GM18519 (cell line): Measurements from ENCODE around the gene AK8.
"Not testable (repeated sequence)": the region's sequence is repeated elsewhere in the genome, so short reads cannot be mapped to it uniquely, and the experiment has no call there.

ENCODE experiments used
- ATAC-seq: cut with Tn5 transposase; IDR thresholded peaks from one replicate; pipeline ENCODE4 v1.9.1; 2021; ENCODE audit warnings: mild to moderate bottlenecking, moderate library complexity; ENCODE audit not compliant: unreplicated experiment, low FRiP score

The AK8 gene

DNA sequence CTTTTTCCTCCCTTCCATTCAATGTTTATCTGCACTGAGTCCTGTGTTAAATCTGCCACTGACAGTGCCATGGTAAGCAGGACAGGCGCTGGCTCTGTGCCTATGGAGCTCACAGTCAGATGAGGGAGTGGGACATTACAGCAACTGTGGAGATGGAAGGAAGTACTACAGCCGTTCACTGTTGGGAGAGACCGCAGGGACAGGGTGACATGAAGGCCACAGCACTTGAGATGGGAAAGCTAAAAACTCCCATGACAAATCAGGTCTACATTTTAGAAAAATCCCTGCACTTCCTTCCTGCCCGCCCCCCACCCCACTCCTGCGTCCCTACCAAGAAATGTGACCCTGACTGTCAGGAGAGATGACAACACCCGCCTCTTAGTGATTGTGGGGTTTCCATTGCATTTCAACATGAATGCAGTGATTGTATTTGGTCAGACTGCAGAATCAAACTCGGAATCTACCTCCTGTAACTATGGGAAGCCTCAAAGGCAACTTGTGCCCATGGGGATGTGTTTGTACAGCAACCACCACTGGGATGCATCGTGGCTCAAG lies 151.4 kb downstream of the AK8 start:
- ATAC-seq = no peak

DNA sequence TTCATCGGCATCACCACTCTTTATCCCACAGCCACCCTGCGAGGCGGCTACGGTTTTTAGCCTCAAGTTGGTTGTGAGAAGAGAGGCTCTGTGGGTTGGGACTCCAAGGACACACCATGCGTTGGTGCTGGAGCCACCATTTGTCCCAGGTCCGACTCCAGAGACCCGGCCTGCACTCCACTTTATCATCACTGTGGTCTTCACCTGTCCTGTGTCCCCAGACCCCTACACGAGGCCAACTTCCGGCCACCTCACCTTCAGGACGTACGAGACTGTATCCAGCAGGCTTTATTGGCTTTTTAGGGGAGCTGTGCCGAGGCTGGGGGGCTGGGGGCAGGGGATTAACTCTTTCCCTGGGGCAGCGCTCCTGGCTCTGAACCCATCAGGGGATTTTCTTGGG lies 152.8 kb downstream of the AK8 start:
- ATAC-seq = no peak

DNA sequence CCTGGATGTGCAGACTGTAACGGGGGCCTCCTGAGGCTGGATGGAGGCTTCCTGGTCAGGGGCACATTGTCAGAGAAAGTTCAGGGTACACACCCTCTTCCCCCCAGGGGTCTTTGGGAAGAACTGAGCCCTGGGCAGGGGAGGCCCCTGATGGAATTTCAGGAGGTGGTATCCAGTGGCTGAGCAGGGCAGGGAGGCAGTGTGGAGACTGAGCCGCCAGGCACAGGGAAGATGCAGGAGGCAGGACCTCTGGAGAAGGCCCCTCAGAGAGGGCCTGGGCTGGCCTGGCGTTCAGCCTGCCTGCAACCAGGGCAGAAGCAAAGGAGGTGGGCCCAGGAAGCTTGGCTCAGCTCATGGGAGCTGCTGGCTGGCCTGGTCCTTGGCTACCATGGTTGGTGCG lies 154.3 kb downstream of the AK8 start:
- ATAC-seq = no peak

DNA sequence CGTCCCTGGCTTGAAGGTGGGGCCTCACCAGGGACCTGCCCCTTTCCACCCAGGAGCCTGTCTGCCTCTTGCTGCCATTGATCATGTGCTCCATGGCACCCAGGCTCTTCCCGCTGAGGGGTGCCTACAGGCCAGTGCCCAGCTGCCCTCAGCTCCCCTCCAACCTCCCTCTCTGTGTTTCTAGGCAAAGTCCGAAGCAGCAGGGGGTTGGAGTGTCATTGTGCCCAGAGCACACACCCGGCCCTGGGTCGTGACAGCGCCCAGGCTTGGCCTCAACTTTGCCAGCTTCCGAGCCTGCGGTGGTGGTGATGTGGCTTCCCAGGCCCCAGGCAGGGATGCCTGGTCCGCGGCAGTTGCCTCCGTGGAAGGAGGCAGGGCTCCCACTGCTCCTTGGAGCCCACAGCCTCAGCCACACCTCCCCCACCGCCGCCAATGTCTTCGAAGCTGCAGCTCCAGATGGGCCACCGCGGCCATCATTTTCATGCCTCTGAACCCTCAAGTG lies 155.5 kb downstream of the AK8 start:
- ATAC-seq = no peak

DNA sequence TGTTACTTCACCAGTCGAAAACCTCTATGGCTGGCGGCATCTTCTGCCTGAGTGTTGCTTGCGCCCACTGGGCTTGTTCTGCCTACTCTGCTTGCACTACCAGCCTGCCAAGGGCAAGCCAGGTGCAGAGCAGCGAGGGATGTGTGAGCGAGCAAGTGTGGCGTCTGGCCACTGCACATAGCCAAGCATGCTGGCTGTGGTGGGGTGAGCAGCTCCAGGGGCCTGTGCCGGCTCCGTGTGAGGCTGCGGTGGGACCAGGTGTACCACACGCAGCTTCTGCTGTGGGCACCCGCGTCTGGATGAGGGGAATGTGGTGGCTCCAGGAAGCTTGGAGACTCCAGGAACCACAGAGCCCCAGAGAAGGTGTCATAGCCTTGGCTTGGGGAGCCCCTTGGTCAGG lies 156.4 kb downstream of the AK8 start:
- ATAC-seq = no peak

DNA sequence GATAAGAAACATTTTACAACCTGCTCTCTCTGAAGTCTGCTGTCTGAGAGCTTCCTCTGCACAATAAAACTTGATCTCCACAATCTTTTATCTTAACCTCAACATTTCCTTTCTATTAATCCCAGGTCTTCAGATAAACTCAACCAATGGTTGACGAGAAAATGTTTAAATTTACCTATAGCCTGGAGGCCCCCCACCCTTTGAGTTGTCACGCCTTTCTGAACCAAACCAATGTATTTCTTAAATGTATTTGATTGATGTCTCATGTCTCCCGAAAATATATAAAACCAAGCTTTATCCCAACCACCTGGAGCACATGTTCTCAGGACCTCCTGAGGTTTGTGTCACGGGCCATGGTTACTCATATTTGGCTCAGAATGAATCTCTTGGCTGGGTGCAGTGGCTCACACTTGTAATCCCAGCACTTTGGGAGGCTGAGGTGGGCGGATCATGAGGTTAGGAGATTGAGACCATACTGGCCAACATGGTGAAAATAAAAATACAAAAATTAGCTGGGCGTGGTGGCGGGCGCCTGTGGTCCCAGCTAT lies 159.6 kb downstream of the AK8 start:
- ATAC-seq = not testable (repeated sequence)

DNA sequence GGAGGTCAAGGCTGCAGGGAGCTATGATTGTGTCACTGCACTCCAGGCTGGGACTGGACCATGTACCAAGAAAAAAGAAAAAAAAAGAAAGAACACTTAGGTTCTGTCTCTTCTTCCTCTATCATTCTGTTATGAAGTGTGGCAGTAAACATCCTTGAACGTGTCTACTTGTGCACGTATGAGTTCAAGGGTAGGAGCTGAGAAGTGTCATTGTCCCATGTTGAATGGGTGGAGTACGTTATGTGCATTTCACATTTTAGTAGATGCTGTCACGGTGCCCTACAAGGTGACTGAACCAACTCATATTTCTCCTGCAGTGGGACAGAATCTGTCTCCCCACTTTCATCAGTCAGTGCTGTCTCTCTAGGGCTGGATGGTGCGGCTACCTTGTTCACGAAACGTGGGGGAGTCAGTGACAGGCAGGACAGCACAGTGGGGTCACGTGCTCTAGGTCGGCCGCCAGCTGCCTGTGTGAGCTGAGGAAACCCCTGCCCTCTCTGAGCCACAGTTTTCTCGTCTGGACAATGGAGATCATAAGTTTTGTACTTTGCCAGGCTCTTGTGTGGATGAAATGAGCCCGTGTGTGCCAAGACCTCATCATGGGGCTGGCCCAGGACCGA lies 160.6 kb downstream of the AK8 start:
- no peak for ATAC-seq

DNA sequence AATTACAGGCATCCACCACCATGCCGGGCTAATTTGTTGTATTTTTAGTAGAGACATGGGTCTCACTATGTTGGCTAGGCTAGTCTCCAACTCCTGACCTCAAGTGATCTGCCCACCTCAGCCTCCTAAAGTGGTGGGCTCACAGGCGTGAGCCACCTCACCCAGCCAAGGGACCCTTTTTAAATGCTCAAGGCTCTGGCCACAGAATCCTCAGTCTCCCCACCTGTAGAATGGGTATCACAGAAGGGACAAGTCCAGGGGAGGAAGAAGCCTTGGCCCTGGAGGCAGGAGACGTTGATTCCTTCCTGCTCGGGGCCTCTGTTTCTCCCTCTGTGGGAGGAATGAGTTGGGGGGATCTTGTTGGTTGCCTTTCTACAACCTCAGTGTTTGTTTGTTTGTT lies 162.1 kb downstream of the AK8 start:
- ATAC-seq = no peak

DNA sequence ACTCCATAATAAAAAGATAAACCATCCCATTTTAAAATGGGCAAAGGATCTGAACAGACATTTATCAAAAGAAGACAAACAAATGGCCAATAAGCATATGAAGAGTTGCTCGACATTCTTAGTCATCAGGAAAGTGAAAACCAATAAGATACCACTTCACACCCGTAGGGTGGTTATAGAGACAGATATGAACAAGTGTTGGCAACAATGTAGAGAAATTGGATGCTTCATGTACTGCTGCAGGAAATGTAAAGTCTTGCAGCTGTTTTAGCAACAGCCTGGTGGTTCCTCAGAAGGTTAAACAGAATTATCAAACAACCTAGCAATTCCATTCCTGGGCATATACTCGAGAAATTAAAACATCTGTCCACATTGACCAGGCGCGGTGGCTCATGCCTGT lies 165.3 kb downstream of the AK8 start:
- ATAC-seq = no peak

DNA sequence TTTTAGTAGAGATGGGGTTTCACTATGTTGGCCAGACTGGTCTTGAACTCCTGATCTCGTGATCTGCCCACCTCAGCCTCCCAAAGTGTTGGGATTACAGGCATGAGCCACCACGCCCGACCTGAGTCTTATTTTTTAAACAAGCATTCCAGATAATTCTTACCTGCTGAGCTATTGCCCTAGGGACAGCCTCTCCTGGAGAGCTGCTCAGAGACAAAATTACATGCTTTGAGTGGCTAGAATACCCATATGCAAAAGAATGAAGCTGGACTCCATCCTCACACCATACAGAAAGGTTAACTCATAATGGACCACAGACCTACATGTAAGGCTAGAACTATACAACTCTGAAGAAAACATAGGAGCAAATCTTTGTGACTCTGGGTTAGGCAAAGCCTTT lies 166.2 kb downstream of the AK8 start:
- ATAC-seq = no peak

DNA sequence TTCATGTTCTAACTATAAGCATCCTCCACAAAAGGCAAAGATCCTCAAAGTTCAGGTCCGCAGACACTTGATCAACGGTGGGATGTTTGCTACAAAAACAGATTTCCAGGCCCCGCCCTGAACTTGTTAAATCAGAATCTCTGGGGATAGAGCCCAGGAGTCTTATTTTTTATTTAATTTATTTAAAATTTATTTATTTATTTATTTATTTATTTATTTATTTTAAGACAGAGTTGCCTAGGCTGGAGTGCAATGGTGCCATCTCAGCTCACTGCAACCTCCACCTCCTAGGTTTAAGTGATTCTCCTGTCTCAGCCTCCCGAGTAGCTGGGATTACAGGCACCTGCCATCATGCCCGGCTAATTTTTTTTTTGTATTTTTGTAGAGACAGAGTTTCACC lies 166.9 kb downstream of the AK8 start:
- ATAC-seq = not testable (repeated sequence)

DNA sequence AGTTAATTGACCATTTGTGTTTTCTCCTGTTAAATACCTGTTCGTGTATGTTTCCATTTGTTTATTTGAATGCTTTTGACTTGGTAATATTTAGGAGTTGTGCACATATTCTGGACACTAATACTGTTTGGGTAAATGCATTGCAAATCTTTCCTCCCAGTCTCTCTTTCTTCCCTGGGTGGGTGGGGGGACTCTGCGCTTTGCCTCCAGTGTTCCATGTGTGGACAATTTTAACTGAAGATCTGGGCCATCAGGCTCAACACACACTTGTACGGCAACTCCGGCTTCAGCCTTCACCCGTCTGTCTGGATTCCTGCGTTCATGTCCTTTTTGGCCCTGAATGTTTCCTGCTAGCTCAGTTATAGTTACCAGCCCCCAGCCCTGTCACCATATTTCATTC lies 167.8 kb downstream of the AK8 start:
- ATAC-seq = no peak

DNA sequence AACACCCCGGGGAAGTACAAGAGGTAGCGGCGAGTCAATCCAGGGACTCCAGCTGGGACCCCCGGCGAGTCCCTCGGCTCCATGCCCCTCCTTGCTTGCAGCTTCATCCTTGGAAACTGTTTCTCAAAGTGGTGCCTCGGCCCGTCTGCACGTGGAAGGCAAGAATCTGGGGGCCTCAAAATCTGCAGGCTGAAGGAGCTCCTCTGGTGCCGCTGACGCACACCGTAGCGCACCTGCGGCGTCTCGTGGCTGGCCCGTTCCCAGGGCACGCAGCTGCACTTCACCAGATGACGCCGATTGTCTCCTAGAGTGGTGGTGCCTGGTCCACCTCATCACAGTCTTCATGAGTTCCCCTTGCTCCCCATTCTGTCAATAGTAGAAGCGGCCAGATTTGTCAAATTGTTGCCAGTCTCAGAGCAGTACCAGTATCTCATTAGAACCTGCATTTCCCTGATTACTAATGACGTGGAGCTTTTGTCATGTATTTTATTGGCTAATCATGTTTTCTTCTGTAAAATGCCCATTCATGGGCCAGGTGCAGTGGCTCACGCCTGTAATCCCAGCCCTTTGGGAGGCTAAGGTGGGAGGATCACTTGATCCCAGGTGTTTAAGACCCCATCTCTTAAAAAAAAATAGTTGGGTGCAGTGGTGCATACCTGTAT lies 169.2 kb downstream of the AK8 start:
- no peak for ATAC-seq

DNA sequence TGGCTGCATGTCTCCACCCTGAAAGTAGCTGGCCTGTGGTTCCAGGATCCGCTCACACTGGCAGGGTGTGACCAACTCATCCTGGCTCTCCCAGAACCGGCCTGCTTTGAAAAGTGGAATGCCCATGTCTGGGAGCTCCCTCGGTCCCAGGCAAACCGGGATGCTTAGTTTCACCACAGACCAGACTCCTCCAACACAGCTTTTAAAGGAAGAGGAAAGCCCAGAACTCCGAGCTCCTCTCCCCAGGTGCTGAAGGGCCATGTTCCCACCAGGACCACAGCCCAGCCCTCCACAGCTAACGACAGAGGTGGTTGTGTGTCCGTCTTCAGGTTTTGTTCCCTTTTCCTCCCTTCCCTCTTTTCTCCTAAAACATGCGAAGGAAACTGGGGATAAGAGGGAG lies 169.8 kb downstream of the AK8 start:
- no peak for ATAC-seq

DNA sequence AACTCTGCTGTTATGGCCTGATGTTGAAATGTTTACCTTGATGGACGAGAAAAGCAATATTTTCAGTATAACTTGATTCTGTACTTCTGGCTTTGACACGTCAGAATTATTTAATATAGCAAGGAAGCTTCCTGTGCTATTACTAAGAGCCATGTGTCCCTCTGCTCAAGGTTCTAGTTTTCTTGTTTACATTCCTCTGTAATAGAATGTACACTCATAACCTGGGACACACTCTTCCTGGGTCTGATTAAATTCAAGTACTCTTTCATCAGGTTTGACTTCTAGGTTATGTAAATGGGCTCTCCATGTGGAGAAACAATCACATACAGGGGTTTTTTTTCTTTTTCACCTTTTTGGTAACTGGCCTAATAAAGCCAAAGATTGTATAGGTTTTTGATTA lies 174.7 kb downstream of the AK8 start:
- no peak for ATAC-seq

DNA sequence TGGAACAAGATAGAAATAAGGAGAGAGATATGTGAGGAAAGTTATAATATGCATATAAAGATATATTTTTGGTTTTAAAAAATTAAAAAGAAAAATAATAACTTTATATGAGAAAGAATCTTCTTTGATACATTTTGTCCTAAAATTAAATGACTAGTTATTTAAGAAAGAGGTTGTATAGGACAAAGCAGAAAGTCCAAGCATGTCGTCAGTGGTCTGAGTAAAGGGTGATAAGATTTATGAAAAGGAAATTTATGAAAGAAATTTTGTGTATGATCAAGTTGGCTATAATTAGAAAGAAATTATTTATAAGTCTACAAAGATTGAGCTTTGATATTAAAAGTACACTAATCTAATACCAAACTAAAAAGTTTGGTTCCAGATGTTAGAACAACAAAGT lies 175.8 kb downstream of the AK8 start:
- no peak for ATAC-seq

DNA sequence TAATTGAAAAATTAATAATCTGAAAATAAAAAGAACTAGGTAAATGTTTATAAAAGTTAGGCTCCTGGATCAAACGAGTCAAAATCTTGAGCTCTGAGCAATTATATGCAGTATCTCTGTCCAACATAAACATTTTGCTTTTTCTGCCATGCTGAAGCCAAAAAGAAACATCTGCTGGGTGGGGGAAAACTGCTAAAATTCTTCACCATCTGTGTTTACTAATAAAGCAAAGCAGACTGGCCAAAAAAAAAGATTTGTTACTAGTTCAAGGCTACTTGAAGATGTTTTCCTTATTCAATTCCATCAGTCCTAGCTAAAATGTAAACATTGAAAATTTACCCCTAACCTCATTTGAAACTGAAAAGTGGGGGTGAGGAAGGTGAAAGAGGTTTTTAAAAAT lies 178.1 kb downstream of the AK8 start:
- no peak for ATAC-seq

DNA sequence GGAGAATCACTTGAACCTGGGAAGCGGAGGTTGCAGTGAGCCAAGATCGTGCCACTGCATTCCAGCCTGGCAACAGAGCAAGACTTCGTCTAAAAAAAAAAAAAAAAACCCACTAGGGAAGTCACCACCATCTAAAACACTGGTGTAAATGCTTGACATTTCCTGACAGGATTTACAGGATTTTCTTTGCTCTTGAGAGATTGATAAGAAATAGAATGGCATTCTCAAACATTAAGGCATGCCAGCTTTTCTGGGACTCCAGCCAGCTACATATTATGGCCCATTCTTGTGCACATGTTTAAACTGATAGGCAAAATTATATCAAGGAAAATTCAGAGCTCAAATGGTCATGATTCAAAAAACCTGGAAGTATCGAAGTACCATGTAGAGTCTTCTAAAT lies 179.1 kb downstream of the AK8 start:
- ATAC-seq = no peak

DNA sequence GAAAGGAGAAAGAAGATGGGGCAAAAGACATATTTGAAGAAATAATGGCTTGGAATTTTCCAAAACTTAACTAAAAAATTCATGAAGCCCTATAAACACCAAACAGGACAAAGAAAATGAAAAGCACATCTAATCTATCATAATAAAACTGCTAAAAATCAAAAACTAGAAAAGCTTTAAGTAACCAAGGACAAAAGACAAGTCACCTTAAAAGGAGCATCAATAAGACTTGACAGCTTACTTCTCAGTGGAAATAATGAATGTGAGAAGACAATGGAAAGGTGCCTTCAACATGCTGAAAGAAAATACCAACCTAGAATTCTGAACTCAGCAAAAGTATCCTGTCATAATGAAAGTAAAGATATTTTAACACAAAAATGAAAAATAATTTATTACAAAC lies 180.9 kb downstream of the AK8 start:
- ATAC-seq = no peak

DNA sequence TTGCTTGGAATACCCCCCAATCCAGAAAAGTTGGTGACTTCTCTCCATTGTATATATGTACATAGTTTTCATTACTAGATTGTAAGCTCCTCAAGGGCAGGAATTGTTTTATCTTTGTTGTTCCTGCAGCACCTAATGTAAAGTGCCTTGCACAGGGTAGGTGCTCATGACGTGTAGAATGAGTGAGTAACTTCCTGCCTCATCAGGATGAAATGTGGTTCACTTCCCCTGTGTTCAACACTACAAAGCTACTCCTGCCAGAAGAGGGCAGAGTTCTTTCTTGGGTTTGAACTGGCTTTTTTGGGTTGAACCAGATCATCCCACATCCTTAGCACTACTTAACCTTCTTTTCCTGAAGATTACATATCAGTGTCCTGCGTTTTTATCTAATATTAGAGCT lies 183.9 kb downstream of the AK8 start:
- no peak for ATAC-seq

DNA sequence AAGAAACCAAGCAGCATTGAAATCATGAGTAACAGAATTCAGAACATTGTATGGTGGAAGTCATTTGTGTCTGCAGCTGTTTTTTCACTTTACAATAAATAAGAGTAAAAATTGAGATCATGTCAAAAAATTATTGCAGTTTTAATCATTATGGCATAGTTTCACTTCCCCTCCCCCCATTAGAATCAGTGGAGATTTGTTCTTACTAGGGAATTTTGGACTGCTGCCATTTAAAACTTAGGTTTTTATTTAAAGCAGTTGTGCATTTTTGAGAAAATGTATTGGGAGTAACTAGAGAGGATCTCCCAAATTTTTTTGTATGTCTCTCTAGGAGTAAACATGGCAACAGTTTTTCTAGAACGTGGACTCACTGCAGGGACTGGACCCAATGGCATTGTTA lies 187.4 kb downstream of the AK8 start:
- ATAC-seq = no peak

DNA sequence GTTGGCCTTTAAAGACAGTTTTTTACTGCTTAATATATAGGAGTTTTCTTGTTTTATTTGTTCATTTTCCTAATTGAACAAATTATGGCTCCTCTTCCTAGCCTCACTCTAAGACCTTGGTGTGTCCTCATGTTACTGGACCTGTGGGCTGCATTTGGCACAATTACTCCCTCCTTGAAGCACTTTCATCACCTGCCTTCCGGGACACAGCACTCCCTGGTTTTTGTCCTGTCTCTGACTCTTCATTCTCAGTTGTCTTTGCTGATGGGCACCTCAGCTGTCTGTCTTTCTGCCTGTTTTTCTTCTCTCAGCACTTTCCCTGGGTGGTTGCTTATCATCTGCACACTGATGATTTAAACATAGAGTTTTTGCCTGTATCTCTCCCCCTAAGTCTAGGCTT lies 194.2 kb downstream of the AK8 start:
- no peak for ATAC-seq
